Measurements from ENCODE around the gene TMEM156. TPM values are rescaled to one million over a fixed set of nuclear protein-coding genes. Genes with fewer than 3 reads are reported as not detected.

TMEM156 gene
- total and polyA plus RNA-seq, 10 donors = 10.5 to 76.1 (median 17.0) TPM

- H3K4me1 ChIP-seq = peaks cover 0 to 6% (median 0%) of the 10 kb centered on the region in 6 donors
- DNase-seq = no peak
- no peaks in the 10 kb centered on the region for H3K9me3 ChIP-seq
- H3K36me3 ChIP-seq = peaks cover 0 to 10% (median 0%) of the 10 kb centered on the region in 6 donors
- TF ChIP-seq POLR2AphosphoS5 (IDR thresholded peaks at IDR 0.05) = no peak
- TF ChIP-seq POLR2A (IDR thresholded peaks at IDR 0.05) = no peak
- TF ChIP-seq CTCF (IDR thresholded peaks at IDR 0.05 in 8 of 11, conservative IDR thresholded peaks at IDR 0.05 in 3 of 11) = no peak
- no peaks in the 10 kb centered on the region for H3K27me3 ChIP-seq (replicated peaks in 1 of 7)
- H3K4me3 ChIP-seq = no peak overlapping the region
- 36 to 41% (median 38%) methylated on average over 5 of the region's 5 CpGs for WGBS, 5 donors
- H3K27ac ChIP-seq = peak overlapping the region in 1 of 8 donors; percentile 4
- intact Hi-C loops (cut with DNase I; ENCODE audit: low total_unique reads) = no loop called here
Observed at GRCh38 chr4:38949411-38950051, 82.7 kb downstream of the TMEM156 start.

GRCh38 chr4:38948551-38948950 lies 83.7 kb downstream of the TMEM156 start:
- Histone ChIP-seq H3K4me1 (peaks cover 0 to 6% (median 0%) of the 10 kb centered on the region in 6 donors), H3K4me3 (no peak overlapping the region), H3K27ac (no peak overlapping the region), H3K27me3 (replicated peaks in 1 of 7) (no peaks in the 10 kb centered on the region), H3K9me3 (no peaks in the 10 kb centered on the region), H3K36me3 (peaks cover 0 to 20% (median 0%) of the 10 kb centered on the region in 6 donors)
- intact Hi-C loops (cut with DNase I; ENCODE audit: low total_unique reads) = no loop called here
- WGBS, 5 donors = 61 to 86% (median 67%) methylated on average over 2 of the region's 2 CpGs
- TF ChIP-seq POLR2AphosphoS5 (IDR thresholded peaks at IDR 0.05) (no peak), POLR2A (IDR thresholded peaks at IDR 0.05) (no peak), CTCF (IDR thresholded peaks at IDR 0.05 in 8 of 11, conservative IDR thresholded peaks at IDR 0.05 in 3 of 11) (no peak)
- no peak for DNase-seq

GRCh38 chr4:38946919-38947318 lies 85.3 kb downstream of the TMEM156 start:
- H3K4me3 ChIP-seq = no peak overlapping the region
- no peaks in the 10 kb centered on the region for H3K27me3 ChIP-seq (replicated peaks in 1 of 7)
- intact Hi-C loops (cut with DNase I; ENCODE audit: low total_unique reads) = no loop called here
- H3K27ac ChIP-seq = no peak overlapping the region
- peaks cover 0 to 6% (median 0%) of the 10 kb centered on the region in 6 donors for H3K4me1 ChIP-seq
- no peak for TF ChIP-seq CTCF (IDR thresholded peaks at IDR 0.05 in 8 of 11, conservative IDR thresholded peaks at IDR 0.05 in 3 of 11)
- H3K9me3 ChIP-seq = no peaks in the 10 kb centered on the region
- H3K36me3 ChIP-seq = peaks cover 0 to 25% (median 0%) of the 10 kb centered on the region in 6 donors
- 57 to 75% (median 70%) methylated on average over 3 of the region's 3 CpGs for WGBS, 5 donors
- DNase-seq = no peak

GRCh38 chr4:38944440-38944839 lies 87.8 kb downstream of the TMEM156 start:
- 87 to 97% (median 90%) methylated on average over 7 to 9 of the region's 9 CpGs for WGBS, 5 donors
- DNase-seq = no peak
- Histone ChIP-seq H3K4me3 (no peak overlapping the region), H3K4me1 (peaks cover 0 to 2% (median 0%) of the 10 kb centered on the region in 6 donors), H3K27me3 (replicated peaks in 1 of 7) (no peaks in the 10 kb centered on the region), H3K9me3 (no peaks in the 10 kb centered on the region), H3K27ac (no peak overlapping the region), H3K36me3 (peaks cover 0 to 41% (median 0%) of the 10 kb centered on the region in 6 donors)
- TF ChIP-seq POLR2AphosphoS5 (IDR thresholded peaks at IDR 0.05) (no peak), CTCF (IDR thresholded peaks at IDR 0.05 in 8 of 11, conservative IDR thresholded peaks at IDR 0.05 in 3 of 11) (no peak), POLR2A (IDR thresholded peaks at IDR 0.05) (no peak)
- intact Hi-C loops (cut with DNase I; ENCODE audit: low total_unique reads) = no loop called here

Measured in spleen (tissue), 11 donors.